ENCODE measurements around the gene EVC2. TPM values are rescaled to one million over a fixed set of nuclear protein-coding genes. Genes with fewer than 3 reads are reported as not detected.

Gene EVC2
- total and polyA plus RNA-seq, 7 donors, result 0.60 to 14.7 (median 8.6) TPM; not detected in 1

DNA sequence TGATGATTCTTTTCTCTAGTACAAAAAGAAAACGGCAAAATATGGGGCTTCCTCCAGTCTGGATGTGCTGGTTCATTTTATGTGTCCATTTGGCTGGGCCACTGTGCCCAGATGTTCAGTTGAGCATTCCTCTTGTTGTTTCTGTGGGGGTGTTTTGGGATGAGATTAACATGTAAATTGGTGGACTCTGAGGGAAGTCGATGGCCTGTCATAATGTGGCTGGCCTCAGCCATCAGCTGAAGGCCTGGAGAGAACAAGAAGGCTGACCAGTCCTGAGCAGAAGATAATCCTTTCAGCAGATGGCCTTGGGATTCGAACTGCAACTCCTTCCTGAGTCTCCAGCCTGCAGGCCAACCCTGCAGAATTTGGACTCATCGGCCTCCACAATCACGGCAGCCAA lies 136.7 kb downstream of the EVC2 start:
- H3K4me1 ChIP-seq, result no peaks in the 10 kb centered on the region
- no peak for DNase-seq
- 74 to 85% methylated on average over 5 of the region's 5 CpGs for WGBS, 2 donors
- TF ChIP-seq, protein P1, sequence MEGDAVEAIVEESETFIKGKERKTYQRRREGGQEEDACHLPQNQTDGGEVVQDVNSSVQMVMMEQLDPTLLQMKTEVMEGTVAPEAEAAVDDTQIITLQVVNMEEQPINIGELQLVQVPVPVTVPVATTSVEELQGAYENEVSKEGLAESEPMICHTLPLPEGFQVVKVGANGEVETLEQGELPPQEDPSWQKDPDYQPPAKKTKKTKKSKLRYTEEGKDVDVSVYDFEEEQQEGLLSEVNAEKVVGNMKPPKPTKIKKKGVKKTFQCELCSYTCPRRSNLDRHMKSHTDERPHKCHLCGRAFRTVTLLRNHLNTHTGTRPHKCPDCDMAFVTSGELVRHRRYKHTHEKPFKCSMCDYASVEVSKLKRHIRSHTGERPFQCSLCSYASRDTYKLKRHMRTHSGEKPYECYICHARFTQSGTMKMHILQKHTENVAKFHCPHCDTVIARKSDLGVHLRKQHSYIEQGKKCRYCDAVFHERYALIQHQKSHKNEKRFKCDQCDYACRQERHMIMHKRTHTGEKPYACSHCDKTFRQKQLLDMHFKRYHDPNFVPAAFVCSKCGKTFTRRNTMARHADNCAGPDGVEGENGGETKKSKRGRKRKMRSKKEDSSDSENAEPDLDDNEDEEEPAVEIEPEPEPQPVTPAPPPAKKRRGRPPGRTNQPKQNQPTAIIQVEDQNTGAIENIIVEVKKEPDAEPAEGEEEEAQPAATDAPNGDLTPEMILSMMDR (IDR thresholded peaks at IDR 0.05), result no peak
- TF ChIP-seq POLR2A (IDR thresholded peaks at IDR 0.05) (no peak), POLR2AphosphoS5 (IDR thresholded peaks at IDR 0.05) (no peak), EP300 (IDR thresholded peaks at IDR 0.05) (no peak)
- no peak overlapping the region for H3K27ac ChIP-seq
- no peaks in the 10 kb centered on the region for H3K27me3 ChIP-seq
- intact Hi-C loops (cut with DNase I), result no loop called here
- no peaks in the 10 kb centered on the region for H3K9me3 ChIP-seq
- no peak overlapping the region for H3K4me3 ChIP-seq
- H3K36me3 ChIP-seq, result peaks cover 12 to 83% (median 22%) of the 10 kb centered on the region in 4 donors

DNA sequence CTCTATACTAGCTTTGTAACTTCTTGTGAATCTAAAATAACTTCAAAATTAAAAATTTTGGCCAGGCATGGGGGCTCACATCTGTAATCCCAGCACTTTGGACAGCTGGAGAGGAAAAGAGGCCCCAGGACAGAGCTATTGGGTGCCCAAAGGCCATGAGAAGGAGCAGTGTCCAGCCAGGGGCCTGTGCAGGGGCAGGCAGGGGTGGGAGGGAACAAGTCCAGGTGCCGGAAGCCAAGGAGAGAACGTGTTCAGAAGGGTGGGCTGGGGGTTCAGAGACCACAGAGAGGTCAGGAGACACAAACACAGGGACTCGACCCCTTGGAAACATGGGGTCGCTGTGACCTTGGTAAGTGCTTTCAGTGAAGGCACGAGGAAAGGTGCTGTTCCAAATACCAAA lies 138.9 kb downstream of the EVC2 start:
- TF ChIP-seq POLR2AphosphoS5 (IDR thresholded peaks at IDR 0.05) (no peak), POLR2A (IDR thresholded peaks at IDR 0.05) (no peak), EP300 (IDR thresholded peaks at IDR 0.05) (no peak)
- TF ChIP-seq, protein P1 (IDR thresholded peaks at IDR 0.05), result no peak
- Histone ChIP-seq H3K4me3 (no peak overlapping the region), H3K27me3 (no peaks in the 10 kb centered on the region), H3K4me1 (no peaks in the 10 kb centered on the region), H3K9me3 (no peaks in the 10 kb centered on the region), H3K27ac (no peak overlapping the region), H3K36me3 (peaks cover 14 to 85% (median 29%) of the 10 kb centered on the region in 4 donors)
- DNase-seq, result no peak
- 67 to 83% methylated on average over 5 of the region's 5 CpGs for WGBS, 2 donors
- intact Hi-C loops (cut with DNase I), result no loop called here

GRCh38 chr4:5568931-5569330 lies 139.4 kb downstream of the EVC2 start:
- TF ChIP-seq, protein P1 (IDR thresholded peaks at IDR 0.05), result no peak
- TF ChIP-seq POLR2AphosphoS5 (IDR thresholded peaks at IDR 0.05) (no peak), POLR2A (IDR thresholded peaks at IDR 0.05) (no peak), EP300 (IDR thresholded peaks at IDR 0.05) (no peak)
- Histone ChIP-seq H3K27ac (no peak overlapping the region), H3K9me3 (no peaks in the 10 kb centered on the region), H3K4me3 (no peak overlapping the region), H3K27me3 (no peaks in the 10 kb centered on the region), H3K4me1 (no peaks in the 10 kb centered on the region), H3K36me3 (peaks cover 8 to 85% (median 25%) of the 10 kb centered on the region in 4 donors)
- intact Hi-C loops (cut with DNase I), result no loop called here
- no peak for DNase-seq
- 81 to 88% methylated on average over 6 of the region's 6 CpGs for WGBS, 2 donors

DNA sequence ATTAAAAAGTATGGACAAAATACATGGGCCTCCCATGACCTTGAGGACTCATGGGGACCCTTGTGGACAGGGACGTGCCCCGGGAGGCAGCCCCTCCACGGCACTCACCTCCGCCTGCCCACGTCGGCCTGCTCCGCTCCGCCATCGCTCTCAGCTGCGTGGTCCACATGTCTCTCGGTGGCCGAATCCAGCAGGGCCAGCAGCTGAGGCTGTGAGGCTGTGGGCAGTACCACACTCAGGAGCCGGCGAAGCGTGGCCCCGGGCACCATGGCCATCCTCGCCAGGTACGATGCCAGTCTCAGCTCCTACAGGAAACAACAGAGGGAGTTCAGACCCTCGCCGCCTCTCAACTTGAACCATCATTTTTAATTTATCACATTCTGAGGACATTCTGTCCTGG lies 140.0 kb downstream of the EVC2 start:
- Histone ChIP-seq H3K4me1 (no peaks in the 10 kb centered on the region), H3K27me3 (no peaks in the 10 kb centered on the region), H3K4me3 (no peak overlapping the region), H3K27ac (no peak overlapping the region), H3K36me3 (peaks cover 4 to 85% (median 19%) of the 10 kb centered on the region in 4 donors), H3K9me3 (no peaks in the 10 kb centered on the region)
- WGBS, 2 donors, result 91 to 94% methylated on average over 20 of the region's 20 CpGs
- no peak for TF ChIP-seq POLR2A (IDR thresholded peaks at IDR 0.05)
- no peak for TF ChIP-seq POLR2AphosphoS5 (IDR thresholded peaks at IDR 0.05)
- TF ChIP-seq EP300 (IDR thresholded peaks at IDR 0.05), result no peak
- TF ChIP-seq, protein P1 (IDR thresholded peaks at IDR 0.05), result no peak
- no peak for DNase-seq
- intact Hi-C loops (cut with DNase I), result no loop called here

DNA sequence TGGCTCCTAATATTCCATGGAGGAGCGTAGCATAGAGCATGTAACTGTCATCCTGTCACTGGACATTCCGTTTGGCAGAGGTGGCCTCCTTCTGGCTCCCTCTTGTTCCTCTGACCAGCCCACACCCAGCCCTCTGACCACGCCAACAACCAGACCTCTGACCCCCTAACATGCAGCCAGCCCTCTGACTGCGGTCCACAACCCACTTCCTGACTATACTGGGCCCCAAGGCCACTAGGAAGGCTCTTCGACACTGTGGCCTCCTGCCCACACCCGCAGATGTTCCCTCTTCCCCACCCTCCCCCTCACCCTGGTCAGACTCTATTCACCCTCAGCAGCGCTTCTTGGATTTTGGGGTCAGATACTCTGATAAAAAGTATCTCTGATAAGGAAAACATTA lies 141.4 kb downstream of the EVC2 start:
- H3K27me3 ChIP-seq, result no peaks in the 10 kb centered on the region
- intact Hi-C loops (cut with DNase I), result no loop called here
- H3K4me3 ChIP-seq, result no peak overlapping the region
- H3K36me3 ChIP-seq, result peaks cover 4 to 84% (median 13%) of the 10 kb centered on the region in 4 donors
- H3K4me1 ChIP-seq, result no peaks in the 10 kb centered on the region
- 84 to 87% methylated on average over 7 of the region's 7 CpGs for WGBS, 2 donors
- no peak for DNase-seq
- TF ChIP-seq POLR2AphosphoS5 (IDR thresholded peaks at IDR 0.05), result no peak
- no peak for TF ChIP-seq EP300 (IDR thresholded peaks at IDR 0.05)
- TF ChIP-seq POLR2A (IDR thresholded peaks at IDR 0.05), result no peak
- TF ChIP-seq, protein P1 (IDR thresholded peaks at IDR 0.05), result no peak
- no peak overlapping the region for H3K27ac ChIP-seq
- H3K9me3 ChIP-seq, result no peaks in the 10 kb centered on the region

All from sigmoid colon (tissue), 7 donors.